H1 (cell line): Measurements from ENCODE around the gene LYPD6B. TPM values are rescaled to one million over a fixed set of nuclear protein-coding genes. Genes with fewer than 3 reads are reported as not detected.

Source experiments
- CTCF ChIA-PET: fragments of 300-600 bp; sonication (Branson Sonifier 250); formaldehyde crosslinking; loops from one replicate; lab custom pipeline; 2021; ENCODE audit not compliant: partially characterized antibody; lab: Charles Lee
- POLR2A ChIA-PET: fragments of 300-600 bp; sonication (Branson Sonifier 250); formaldehyde crosslinking; loops from one replicate; lab custom pipeline; 2021; ENCODE audit warnings: inconsistent platforms; ENCODE audit not compliant: partially characterized antibody; lab: Charles Lee
- DNase-seq, 2 experiments: peaks; one replicate each; pipeline versions ENCODE4 v3.0.0 to v3.0.0-alpha.2; 2010 to 2022; ENCODE audit warnings: low spot score in 2 of 2, low read depth in 1 of 2, mixed read lengths in 1 of 2
- FAIRE-seq: peaks from 2 replicates; lab custom pipeline; 2011; peaks lifted over from hg19 to GRCh38; lab: Jason Lieb, UNC
- H2AFZ ChIP-seq: 2 replicates; pipeline ENCODE4 v1.8.1; 2012; ENCODE audit warnings: low read length, inconsistent platforms
- H2AK5ac ChIP-seq: 2 replicates; pipeline ENCODE4 v1.6.1; 2013; ENCODE audit warnings: low read depth, low read length
- H2BK120ac ChIP-seq: replicated peaks from 2 replicates; pipeline ENCODE3; 2013; ENCODE audit warnings: low read depth, low read length, inconsistent platforms
- H2BK12ac ChIP-seq: 2 replicates; pipeline ENCODE4 v1.6.1; 2013; ENCODE audit warnings: low read depth, low read length
- H2BK15ac ChIP-seq: 2 replicates; pipeline ENCODE4 v1.6.1; 2013; ENCODE audit warnings: low read length
- H2BK20ac ChIP-seq: 2 replicates; pipeline ENCODE4 v1.6.1; 2013; ENCODE audit warnings: low read length
- H2BK5ac ChIP-seq: 2 replicates; pipeline ENCODE4 v1.6.1; 2013; ENCODE audit warnings: low read depth, low read length
- H3K14ac ChIP-seq: 2 replicates; pipeline ENCODE4 v1.6.1; 2013; ENCODE audit warnings: inconsistent platforms; ENCODE audit not compliant: insufficient read length
- H3K18ac ChIP-seq: 2 replicates; pipeline ENCODE4 v1.6.1; 2013; ENCODE audit warnings: low read length; ENCODE audit errors: extremely low read depth
- H3K23ac ChIP-seq: 2 replicates; pipeline ENCODE4 v1.6.1; 2013; ENCODE audit warnings: inconsistent platforms; ENCODE audit not compliant: insufficient read length
- H3K23me2 ChIP-seq: 2 replicates; pipeline ENCODE4 v1.6.1; 2013; ENCODE audit warnings: low read depth, low read length
- H3K27ac ChIP-seq: 2 replicates; pipeline ENCODE4 v1.6.1; 2011; ENCODE audit warnings: low read depth, low read length, inconsistent platforms
- H3K27me3 ChIP-seq, 4 experiments: replicated peaks in 1 of 4; 1 replicate in 1 of 4; 2 replicates in 3 of 4; pipeline versions ENCODE4 v1.6.1 to v1.8.1; 2011 to 2013; ENCODE audit warnings: low read length in 3 of 4, mild to moderate bottlenecking in 3 of 4, inconsistent platforms in 2 of 4, mixed read lengths in 2 of 4, moderate library complexity in 1 of 4; ENCODE audit not compliant: control insufficient read depth in 3 of 4, insufficient read depth in 3 of 4; ENCODE audit errors: extremely low read depth in 1 of 4
- H3K36me3 ChIP-seq, 4 experiments: 2 replicates each; pipeline versions ENCODE4 v1.6.1 to v1.8.1; 2011 to 2013; ENCODE audit warnings: mild to moderate bottlenecking in 4 of 4, low read length in 3 of 4, moderate library complexity in 2 of 4, control low read depth in 1 of 4, inconsistent platforms in 1 of 4; ENCODE audit not compliant: insufficient read depth in 4 of 4, control insufficient read depth in 2 of 4
- H3K4ac ChIP-seq: replicated peaks from 2 replicates; pipeline ENCODE3; 2013; ENCODE audit warnings: low read length, low read depth, mixed read lengths, inconsistent platforms; ENCODE audit not compliant: insufficient read length
- H3K4me1 ChIP-seq, 4 experiments: replicated peaks in 1 of 4; 1 replicate in 1 of 4; 2 replicates in 3 of 4; pipeline versions ENCODE4 v1.6.1 to v1.8.1; 2011 to 2013; ENCODE audit warnings: low read length in 3 of 4, inconsistent platforms in 2 of 4, mixed read lengths in 1 of 4; ENCODE audit not compliant: insufficient read depth in 4 of 4, control insufficient read depth in 3 of 4
- H3K4me2 ChIP-seq, 2 experiments: 2 replicates each; pipeline versions ENCODE4 v1.6.1 to v1.8.1; 2011 to 2013; ENCODE audit warnings: low read depth in 2 of 2, low read length in 2 of 2, control low read depth in 1 of 2, inconsistent platforms in 1 of 2, mild to moderate bottlenecking in 1 of 2; ENCODE audit not compliant: insufficient read depth in 1 of 2
- H3K4me3 ChIP-seq, 4 experiments: fragments of 200-600, 300-600 bp in 1 of 4; sonication (generic), shearing (Covaris generic), sonication (Bioruptor Twin) in 1 of 4; 2 replicates each; pipeline versions ENCODE4 v1.5.1 to v1.8.1; 2011 to 2016; ENCODE audit warnings: low read length in 4 of 4, low read depth in 3 of 4, control low read depth in 2 of 4, inconsistent platforms in 2 of 4, mild to moderate bottlenecking in 2 of 4, mixed read lengths in 1 of 4, moderate library complexity in 1 of 4; ENCODE audit not compliant: insufficient read depth in 2 of 4; ENCODE audit errors: extremely low read depth in 1 of 4
- H3K56ac ChIP-seq: replicated peaks from 2 replicates; pipeline ENCODE3; 2013; ENCODE audit warnings: low read depth, mild to moderate bottlenecking, mixed read lengths, low read length, inconsistent platforms; ENCODE audit not compliant: insufficient read length
- H3K79me1 ChIP-seq: 2 replicates; pipeline ENCODE4 v1.6.1; 2013; ENCODE audit warnings: low read depth, low read length, control low read depth
- H3K79me2 ChIP-seq, 2 experiments: 2 replicates each; pipeline versions ENCODE4 v1.6.1 to v1.8.1; 2012 to 2013; ENCODE audit warnings: low read length in 2 of 2, mild to moderate bottlenecking in 2 of 2, inconsistent platforms in 1 of 2; ENCODE audit not compliant: insufficient read depth in 2 of 2, control insufficient read depth in 1 of 2
- H3K9ac ChIP-seq, 4 experiments: replicated peaks in 1 of 4; 1 replicate in 1 of 4; 2 replicates in 3 of 4; pipeline versions ENCODE4 v1.6.1 to v1.8.1; 2011 to 2013; ENCODE audit warnings: low read depth in 3 of 4, low read length in 3 of 4, control low read depth in 2 of 4, mild to moderate bottlenecking in 2 of 4, moderate library complexity in 2 of 4, inconsistent platforms in 1 of 4; ENCODE audit errors: extremely low read depth in 1 of 4
- H3K9me3 ChIP-seq, 2 experiments: 2 replicates each; pipeline versions ENCODE4 v1.6.1 to v1.8.1; 2012 to 2013; ENCODE audit warnings: mild to moderate bottlenecking in 2 of 2, moderate library complexity in 2 of 2, control low read depth in 1 of 2, inconsistent platforms in 1 of 2, low read depth in 1 of 2, low read length in 1 of 2, mixed read lengths in 1 of 2; ENCODE audit not compliant: insufficient read depth in 2 of 2
- H4K20me1 ChIP-seq, 2 experiments: replicated peaks in 1 of 2; 2 replicates each; pipeline versions ENCODE3 to v1.8.1; 2011 to 2013; ENCODE audit warnings: inconsistent platforms in 2 of 2, low read length in 2 of 2, mild to moderate bottlenecking in 1 of 2; ENCODE audit not compliant: insufficient read depth in 2 of 2, control insufficient read depth in 1 of 2
- H4K5ac ChIP-seq: 2 replicates; pipeline ENCODE4 v1.6.1; 2013; ENCODE audit warnings: low read length, low read depth, mixed read lengths, inconsistent platforms; ENCODE audit not compliant: insufficient read length
- H4K8ac ChIP-seq: 2 replicates; pipeline ENCODE4 v1.8.0; 2013; ENCODE audit warnings: mild to moderate bottlenecking, moderate library complexity, low read length, inconsistent platforms; ENCODE audit not compliant: insufficient read depth; ENCODE audit errors: extremely low read depth
- H4K91ac ChIP-seq: replicated peaks from 2 replicates; pipeline ENCODE3; 2013; ENCODE audit warnings: low read length, mixed read lengths, inconsistent platforms; ENCODE audit not compliant: insufficient read length
- CEBPB ChIP-seq: IDR thresholded peaks from 2 replicates; pipeline ENCODE4 v1.6.1; 2012; ENCODE audit warnings: low read depth, low read length
- FOSL1 ChIP-seq: IDR thresholded peaks from 2 replicates; pipeline ENCODE4 v1.6.1; 2011; ENCODE audit warnings: mild to moderate bottlenecking, low read depth, low read length, moderate library complexity; ENCODE audit not compliant: insufficient read depth
- GABPA ChIP-seq: IDR thresholded peaks from 2 replicates; pipeline ENCODE4 v1.6.1; 2011; ENCODE audit warnings: mild to moderate bottlenecking, low read length, moderate library complexity, borderline replicate concordance; ENCODE audit not compliant: insufficient read depth
- POLR2A ChIP-seq, 2 experiments: IDR thresholded peaks; 1 replicate in 1 of 2; 2 replicates in 1 of 2; pipeline ENCODE4 v1.6.1; 2011; ENCODE audit warnings: low read depth in 2 of 2, low read length in 2 of 2, mild to moderate bottlenecking in 2 of 2; ENCODE audit errors: control extremely low read depth in 1 of 2
- RAD21 ChIP-seq, 2 experiments: IDR thresholded peaks in 1 of 2; conservative IDR thresholded peaks in 1 of 2; 2 replicates each; pipeline ENCODE4 v1.6.1; 2011; ENCODE audit warnings: low read depth in 2 of 2, low read length in 2 of 2, improper control_type of control experiment in 1 of 2, inconsistent platforms in 1 of 2, mild to moderate bottlenecking in 1 of 2, moderate library complexity in 1 of 2
- SP4 ChIP-seq: IDR thresholded peaks from 2 replicates; pipeline ENCODE4 v1.6.1; 2012; ENCODE audit warnings: low read length, inconsistent platforms
- SUZ12 ChIP-seq: fragments of 200-600 bp; sonication (generic); IDR thresholded peaks from 2 replicates; pipeline ENCODE4 v1.6.1; 2012; ENCODE audit warnings: mild to moderate bottlenecking, inconsistent platforms, low read length, moderate library complexity, mixed read lengths
- TAF1 ChIP-seq: IDR thresholded peaks from 2 replicates; pipeline ENCODE4 v1.6.1; 2011; ENCODE audit warnings: mild to moderate bottlenecking, low read depth, low read length
- TEAD4 ChIP-seq: IDR thresholded peaks from 2 replicates; pipeline ENCODE4 v1.6.1; 2012; ENCODE audit warnings: low read depth, low read length, inconsistent platforms, mixed read lengths
- WGBS, 2 experiments: shearing (Covaris generic) in 1 of 2; methylation state at CpG; one replicate each; pipeline versions ENCODE4 v1.1.6 to v1.1.7; 2013 to 2015; ENCODE audit warnings: low lambda C conversion rate in 2 of 2, mixed read lengths in 2 of 2, inconsistent platforms in 1 of 2, low coverage in 1 of 2, missing lambda C conversion rate in 1 of 2; ENCODE audit not compliant: insufficient replicate concordance in 2 of 2, insufficient coverage in 1 of 2, insufficient read length in 1 of 2; ENCODE audit errors: extremely low coverage in 1 of 2, missing lambda C conversion rate in 1 of 2; 5-methylcytosine and 5-hydroxymethylcytosine counted together
- polyA plus RNA-seq, 7 experiments: library from polyadenylated mRNA; depleted of rRNA in 3 of 7; stranded (reverse) in 5 of 7; unstranded in 2 of 7; fragments of >200 nt in 5 of 7; fragments of 200-250 nt in 2 of 7; gene quantifications; 1 replicate in 5 of 7; 2 replicates in 1 of 7; 4 replicates in 1 of 7; pipeline versions ENCODE4 v1.2.1 to v1.2.3, GENCODE V29; 2011 to 2013; ENCODE audit warnings: missing spikeins in 2 of 7, mixed read lengths in 2 of 7
- total RNA-seq: library from RNA; stranded (reverse); fragmentation: NEBNext Ultra II Directional; extraction: Animal tissue kit (Norgen Biotek cat#: 25700); gene quantifications from 2 replicates; pipeline ENCODE4 v1.2.1, GENCODE V29; 2021

Gene LYPD6B
- total and polyA plus RNA-seq, 2 of the 8 experiments (the other 6 are each of a cell fraction or from before 2014, with no cell fraction given) = 2.2 to 3.5 TPM

- Histone ChIP-seq H2BK15ac (no peak overlapping the region), H3K23ac (no peak overlapping the region), H3K79me2 (no peaks in the 10 kb centered on the region), H4K8ac (no peak overlapping the region), H3K4me1 (no peaks in the 10 kb centered on the region), H4K91ac (no peak overlapping the region), H3K79me1 (no peaks in the 10 kb centered on the region), H3K9ac (no peak overlapping the region), H2BK120ac (no peak overlapping the region), H2BK12ac (no peak overlapping the region), H2AFZ (no peak overlapping the region), H3K14ac (no peak overlapping the region), H3K23me2 (no peaks in the 10 kb centered on the region), H3K9me3 (no peaks in the 10 kb centered on the region), H4K20me1 (no peaks in the 10 kb centered on the region), H2AK5ac (no peak overlapping the region), H3K4me2 (no peak overlapping the region), H4K5ac (no peak overlapping the region), H3K27ac (no peak overlapping the region), H3K18ac (no peak overlapping the region), H3K36me3 (peaks cover 4 to 28% (median 17%) of the 10 kb centered on the region in 4 experiments), H2BK20ac (no peak overlapping the region), H3K4ac (no peak overlapping the region), H3K56ac (no peak overlapping the region), H3K4me3 (no peak overlapping the region), H2BK5ac (no peak overlapping the region), H3K27me3 (no peaks in the 10 kb centered on the region)
- no peak for DNase-seq
- TF ChIP-seq TEAD4 = no peak
- TF ChIP-seq RAD21 (IDR thresholded peaks at IDR 0.05 in 1 of 2, conservative IDR thresholded peaks at IDR 0.05 in 1 of 2; ENCODE audit: low read depth in 2 of 2, low read length in 2 of 2) = no peak
- no peak for TF ChIP-seq POLR2A (IDR thresholded peaks at IDR 0.05; ENCODE audit: control extremely low read depth in 1 of 2, low read depth in 2 of 2, low read length in 2 of 2)
- TF ChIP-seq FOSL1 = no peak
- no peak for TF ChIP-seq SP4
- TF ChIP-seq TAF1 = no peak
- TF ChIP-seq CEBPB = no peak
- no peak for TF ChIP-seq GABPA
- TF ChIP-seq SUZ12 = no peak
- POLR2A ChIA-PET = no interaction called here
- FAIRE-seq = no peak
- CTCF ChIA-PET = interaction anchor here (0.6 to 2.6 kb wide), 8 partner anchors 12 to 221 kb away, joined by 3 to 9 read pairs (median 3); no protein-coding TSS in a partner anchor
- WGBS, 2 experiments = 90% methylated on average over 6 of the region's 6 CpGs; no CpG with 5 or more reads in 1 of the 2 experiments
Observed at GRCh38 chr2:148990968-148991367, 47.5 kb upstream of the LYPD6B start.
